HepG2 (cell line): ENCODE measurements around the gene ADGRB2. TPM values are rescaled to one million over a fixed set of nuclear protein-coding genes. Genes with fewer than 3 reads are reported as not detected.
A peak's percentile ranks its signal among the peaks of the same experiment; 100 is the strongest.

ENCODE experiments used
- ATF1 ChIP-seq: IDR thresholded peaks from 2 replicates; pipeline ENCODE4 v1.6.1; 2016; ENCODE audit warnings: mild to moderate bottlenecking, control low read depth
- DZIP1 ChIP-seq: sonication (generic); formaldehyde crosslinking; IDR thresholded peaks from 2 replicates; pipeline ENCODE4 v1.5.0; 2020; ENCODE audit warnings: mild to moderate bottlenecking, missing genetic modification reagents
- E2F1 ChIP-seq: sonication (generic); formaldehyde crosslinking; IDR thresholded peaks from 2 replicates; pipeline ENCODE4 v1.5.0; 2020; ENCODE audit warnings: missing genetic modification reagents
- HMGXB4 ChIP-seq, 2 experiments: sonication (generic) in 1 of 2; formaldehyde crosslinking in 1 of 2; IDR thresholded peaks; 2 replicates each; pipeline versions ENCODE4 v1.4.0 to v1.6.1; 2018 to 2020; ENCODE audit warnings: missing genetic modification reagents in 2 of 2, borderline replicate concordance in 1 of 2, low read depth in 1 of 2, mild to moderate bottlenecking in 1 of 2, missing biosample characterization in 1 of 2
- JUND ChIP-seq: sonication (generic); formaldehyde crosslinking; IDR thresholded peaks from 2 replicates; pipeline ENCODE4 v1.8.0; 2022; ENCODE audit warnings: mild to moderate bottlenecking, missing genetic modification reagents
- KLF13 ChIP-seq: sonication (generic); formaldehyde crosslinking; IDR thresholded peaks from 2 replicates; pipeline ENCODE4 v1.4.0; 2020; ENCODE audit warnings: mild to moderate bottlenecking, missing genetic modification reagents
- MED13 ChIP-seq: sonication (generic); formaldehyde crosslinking; IDR thresholded peaks from 2 replicates; pipeline ENCODE4 v1.5.0; 2020; ENCODE audit warnings: missing genetic modification reagents
- MEIS2 ChIP-seq: sonication (generic); formaldehyde crosslinking; IDR thresholded peaks from 2 replicates; pipeline ENCODE4 v1.9.0; 2021; ENCODE audit warnings: mild to moderate bottlenecking, missing genetic modification reagents
- MXD3 ChIP-seq: IDR thresholded peaks from 2 replicates; pipeline ENCODE4 v1.6.1; 2016; ENCODE audit warnings: mild to moderate bottlenecking, missing biosample characterization, missing genetic modification reagents
- NRL ChIP-seq: sonication (generic); formaldehyde crosslinking; IDR thresholded peaks from 2 replicates; pipeline ENCODE4 v1.5.0; 2020; ENCODE audit warnings: missing genetic modification reagents, mild to moderate bottlenecking, moderate library complexity, borderline replicate concordance
- PBX3 ChIP-seq: sonication (generic); formaldehyde crosslinking; IDR thresholded peaks from 2 replicates; pipeline ENCODE4 v1.8.1; 2023; ENCODE audit warnings: missing genetic modification reagents, inconsistent platforms, borderline replicate concordance
- PHF20 ChIP-seq: sonication (generic); formaldehyde crosslinking; IDR thresholded peaks from 2 replicates; pipeline ENCODE4 v1.5.0; 2020; ENCODE audit warnings: mild to moderate bottlenecking, missing genetic modification reagents
- RNF2 ChIP-seq: fragments of 450-650 bp; conservative IDR thresholded peaks from 2 replicates; pipeline ENCODE4 v1.6.1; 2016; ENCODE audit warnings: low read depth
- SETDB1 ChIP-seq: sonication (generic); formaldehyde crosslinking; IDR thresholded peaks from 2 replicates; pipeline ENCODE4 v1.5.1; 2020; ENCODE audit warnings: missing genetic modification reagents, mild to moderate bottlenecking, borderline replicate concordance
- SP4 ChIP-seq: sonication (generic); formaldehyde crosslinking; IDR thresholded peaks from 2 replicates; pipeline ENCODE4 v1.8.1; 2023; ENCODE audit warnings: mild to moderate bottlenecking, missing genetic modification reagents
- ZMYM2 ChIP-seq: sonication (generic); formaldehyde crosslinking; IDR thresholded peaks from 2 replicates; pipeline ENCODE4 v1.8.0; 2022; ENCODE audit warnings: mild to moderate bottlenecking, missing genetic modification reagents
- ZNF3 ChIP-seq: IDR thresholded peaks from 2 replicates; pipeline ENCODE4 v1.7.0; 2017; ENCODE audit warnings: inconsistent platforms
- ZNF501 ChIP-seq: sonication (generic); formaldehyde crosslinking; IDR thresholded peaks from 2 replicates; pipeline ENCODE4 v1.5.1; 2020; ENCODE audit warnings: mild to moderate bottlenecking, moderate library complexity, missing genetic modification reagents
- ZNF580 ChIP-seq: IDR thresholded peaks from 2 replicates; pipeline ENCODE4 v1.6.1; 2016; ENCODE audit warnings: low read depth, borderline replicate concordance
- ZNF652 ChIP-seq: IDR thresholded peaks from 2 replicates; pipeline ENCODE4 v1.6.1; 2016; ENCODE audit warnings: low read depth, borderline replicate concordance
- ZNF747 ChIP-seq: sonication (generic); formaldehyde crosslinking; IDR thresholded peaks from 2 replicates; pipeline ENCODE4 v1.8.1; 2023; ENCODE audit warnings: missing genetic modification reagents, mild to moderate bottlenecking, borderline replicate concordance
- ZZZ3 ChIP-seq: sonication (generic); formaldehyde crosslinking; IDR thresholded peaks from 2 replicates; pipeline ENCODE4 v1.4.0; 2020; ENCODE audit warnings: missing genetic modification reagents, mild to moderate bottlenecking, borderline replicate concordance
- polyA plus RNA-seq, 8 experiments: library from polyadenylated mRNA; depleted of rRNA in 3 of 8; stranded (reverse) in 7 of 8; unstranded in 1 of 8; fragments of >200 nt; fragmentation: Illumina TruSeq in 4 of 8; extraction: Trizol in 4 of 8; gene quantifications; 2 replicates each; pipeline versions ENCODE4 v1.2.1 to v1.2.3, GENCODE V29; 2011 to 2016; ENCODE audit warnings: low read depth in 4 of 8, missing spikeins in 1 of 8, mixed read lengths in 1 of 8; ENCODE audit not compliant: insufficient read depth in 1 of 8
- total RNA-seq, 5 experiments: library from RNA; depleted of rRNA; stranded (reverse); fragments of >200 nt; fragmentation: Illumina TruSeq; extraction: Trizol; gene quantifications; 2 replicates each; pipeline ENCODE4 v1.2.3, GENCODE V29; 2016; ENCODE audit warnings: low read depth in 1 of 5

ADGRB2 gene
- total and polyA plus RNA-seq, 2 of the 13 experiments (the other 11 are each of a cell fraction or from before 2014, with no cell fraction given): 0.03 to 0.09 TPM

- TF ChIP-seq ZNF747 (CRISPR knock-in tag) (no peak), ZNF501 (CRISPR knock-in tag) (0 out of 2 replicates have a peak, but pooled peaks have one; percentile 30), HMGXB4 (CRISPR knock-in tag; IDR thresholded peaks at IDR 0.05; ENCODE audit: borderline replicate concordance in 1 of 2, low read depth in 1 of 2) (0 out of 4 replicates have a peak, but pooled peaks of 1 of the 2 experiments have one; percentile 54), ZMYM2 (CRISPR knock-in tag) (0 out of 2 replicates have a peak, but pooled peaks have one; percentile 18), KLF13 (peak; percentile 4; the same call in 1 of the 2 replicates), MED13 (CRISPR knock-in tag) (no peak), DZIP1 (CRISPR knock-in tag) (no peak), ZNF3 (no peak), ZNF652 (CRISPR knock-in tag) (no peak), MXD3 (no peak), ZNF580 (CRISPR knock-in tag) (no peak), JUND (no peak), ATF1 (no peak), PHF20 (CRISPR knock-in tag) (no peak), MEIS2 (CRISPR knock-in tag) (0 out of 2 replicates have a peak, but pooled peaks have one; percentile 10), NRL (0 out of 2 replicates have a peak, but pooled peaks have one; percentile 18), SETDB1 (CRISPR knock-in tag) (no peak), RNF2 (no peak), SP4 (CRISPR knock-in tag) (0 out of 2 replicates have a peak, but pooled peaks have one; percentile 40), ZZZ3 (no peak), PBX3 (CRISPR knock-in tag) (no peak), E2F1 (CRISPR knock-in tag) (peak; percentile 70; the same call in 1 of the 2 replicates)
These were observed 58.9 kb downstream of the ADGRB2 start (continued) for GRCh38 chr1:31705080-31705866.
